HG02571 (cell line): Measurements from ENCODE around the gene PAIP2.
"Not testable (repeated sequence)": the region's sequence is repeated elsewhere in the genome, so short reads cannot be mapped to it uniquely, and the experiment has no call there.

Experiments used
- ATAC-seq: cut with Tn5 transposase; IDR thresholded peaks from one replicate; pipeline ENCODE4 v1.9.1; 2021; ENCODE audit warnings: mild to moderate bottlenecking, moderate library complexity; ENCODE audit not compliant: unreplicated experiment

The PAIP2 gene

GRCh38 chr5:139407517-139407916 lies 65.9 kb downstream of the PAIP2 start:
- no peak for ATAC-seq

GRCh38 chr5:139408191-139408590 lies 66.5 kb downstream of the PAIP2 start:
- no peak for ATAC-seq

- ATAC-seq = not testable (repeated sequence)
These were observed 67.5 kb downstream of the PAIP2 start for GRCh38 chr5:139409116-139409515.

- ATAC-seq = no peak
These were observed 68.7 kb downstream of the PAIP2 start for GRCh38 chr5:139410121-139410992.

- ATAC-seq = no peak
These were observed 69.6 kb downstream of the PAIP2 start for GRCh38 chr5:139410993-139411828.

GRCh38 chr5:139413153-139413552 lies 71.5 kb downstream of the PAIP2 start:
- ATAC-seq = no peak

- no peak for ATAC-seq
These were observed 72.3 kb downstream of the PAIP2 start for GRCh38 chr5:139413963-139414362.

- ATAC-seq = no peak
These were observed 73.0 kb downstream of the PAIP2 start for GRCh38 chr5:139414581-139415130.

- ATAC-seq = no peak
These were observed 73.7 kb downstream of the PAIP2 start for GRCh38 chr5:139415221-139415861.

GRCh38 chr5:139415869-139416268 lies 74.2 kb downstream of the PAIP2 start:
- no peak for ATAC-seq

- no peak for ATAC-seq
These were observed 75.0 kb downstream of the PAIP2 start for GRCh38 chr5:139416651-139417050.

- ATAC-seq = no peak
These were observed 75.6 kb downstream of the PAIP2 start for GRCh38 chr5:139417214-139417613.

GRCh38 chr5:139418793-139419192 lies 77.1 kb downstream of the PAIP2 start:
- no peak for ATAC-seq
